Measurements from ENCODE around the gene GUSB.
"Not testable (repeated sequence)": the region's sequence is repeated elsewhere in the genome, so short reads cannot be mapped to it uniquely, and the experiment has no call there.

The GUSB gene

GRCh38 chr7:65980478-65981250 is 1.3 kb downstream of the GUSB start:
- ATAC-seq, result peak; percentile 85
- Mint-ChIP-seq H3K27ac (peak overlapping the region; percentile 85), H3K36me3 (peaks cover 10% of the 10 kb centered on the region), H3K4me3 (peak overlapping the region; percentile 86), H3K9me3 (no peaks in the 10 kb centered on the region), H3K27me3 (no peaks in the 10 kb centered on the region), H3K4me1 (peaks cover 26% of the 10 kb centered on the region)

GRCh38 chr7:65979583-65980477 is 2.2 kb downstream of the GUSB start:
- ATAC-seq, result no peak
- Mint-ChIP-seq H3K36me3 (peaks cover 11% of the 10 kb centered on the region), H3K4me3 (peak overlapping the region; percentile 86), H3K9me3 (no peaks in the 10 kb centered on the region), H3K27me3 (no peaks in the 10 kb centered on the region), H3K27ac (peak overlapping the region; percentile 85), H3K4me1 (peaks cover 26% of the 10 kb centered on the region)

DNA sequence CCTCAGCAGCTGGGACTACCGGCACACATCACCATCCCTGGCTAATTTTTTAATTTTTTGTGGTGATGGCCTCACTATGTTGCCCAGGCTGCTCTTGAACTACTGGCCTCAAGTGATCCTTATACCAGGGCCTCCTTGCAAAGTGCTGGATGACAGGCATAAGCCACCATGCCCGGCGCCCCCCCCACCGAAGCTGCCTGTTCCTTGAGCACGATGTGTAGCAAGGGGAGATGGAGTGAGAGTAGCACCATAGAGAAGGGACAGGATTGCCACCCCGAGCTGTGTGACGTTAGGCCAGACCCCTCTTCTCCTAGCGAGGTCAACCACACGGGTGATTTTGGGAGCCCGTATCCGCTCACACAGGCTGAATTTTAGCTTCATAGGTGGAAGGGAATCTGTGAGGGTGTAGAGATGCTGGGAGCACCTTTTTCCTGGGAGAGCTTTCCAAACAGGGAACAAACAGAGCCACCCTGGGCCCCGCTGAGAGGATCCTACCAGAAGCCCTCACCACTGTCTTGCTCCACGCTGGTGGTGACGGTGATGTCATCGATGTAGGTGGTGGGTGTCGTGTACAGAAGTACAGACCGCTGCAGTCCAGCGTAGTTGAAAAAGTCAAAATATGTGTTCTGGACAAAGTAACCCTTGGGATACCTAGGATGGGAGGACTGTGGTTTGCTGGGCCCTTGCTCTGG is 3.0 kb downstream of the GUSB start:
- no peaks in the 10 kb centered on the region for H3K27me3 Mint-ChIP-seq
- no peak for ATAC-seq
- H3K27ac Mint-ChIP-seq, result no peak overlapping the region
- no peak overlapping the region for H3K4me3 Mint-ChIP-seq
- no peaks in the 10 kb centered on the region for H3K9me3 Mint-ChIP-seq
- H3K36me3 Mint-ChIP-seq, result peaks cover 19% of the 10 kb centered on the region
- peaks cover 26% of the 10 kb centered on the region for H3K4me1 Mint-ChIP-seq

- Mint-ChIP-seq H3K4me1 (peaks cover 18% of the 10 kb centered on the region), H3K27me3 (no peaks in the 10 kb centered on the region), H3K27ac (no peak overlapping the region), H3K9me3 (no peaks in the 10 kb centered on the region), H3K36me3 (peaks cover 38% of the 10 kb centered on the region), H3K4me3 (no peak overlapping the region)
- no peak for ATAC-seq
These were observed 5.3 kb downstream of the GUSB start for GRCh38 chr7:65976659-65977196.

GRCh38 chr7:65975814-65976445 is 6.1 kb downstream of the GUSB start:
- Mint-ChIP-seq H3K9me3 (no peaks in the 10 kb centered on the region), H3K4me3 (no peak overlapping the region), H3K27me3 (no peaks in the 10 kb centered on the region), H3K4me1 (peaks cover 16% of the 10 kb centered on the region), H3K27ac (no peak overlapping the region), H3K36me3 (peaks cover 44% of the 10 kb centered on the region)
- ATAC-seq, result no peak

DNA sequence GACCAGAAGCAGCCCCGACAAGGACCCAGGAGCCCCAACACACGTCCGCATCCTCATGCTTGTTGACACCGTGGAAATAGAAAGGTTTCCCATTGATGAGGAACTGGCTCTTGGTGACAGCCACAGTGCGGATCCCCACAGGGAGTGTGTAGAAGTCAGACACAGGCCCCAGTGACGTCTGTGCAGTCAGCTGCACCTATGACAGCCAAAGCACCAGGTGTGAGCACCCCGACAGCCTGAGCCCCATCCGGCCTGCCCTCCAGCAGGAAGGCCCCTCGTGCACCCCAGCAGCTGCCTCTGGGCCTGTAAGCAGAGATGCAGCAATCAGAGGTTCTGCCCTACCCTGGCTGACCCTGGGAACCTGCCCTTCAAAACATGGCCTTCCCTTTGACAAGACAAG is 7.1 kb downstream of the GUSB start:
- ATAC-seq, result peak; percentile 59
- no peak overlapping the region for H3K4me3 Mint-ChIP-seq
- peaks cover 52% of the 10 kb centered on the region for H3K36me3 Mint-ChIP-seq

GRCh38 chr7:65974191-65974801 is 7.7 kb downstream of the GUSB start:
- Mint-ChIP-seq H3K36me3 (peaks cover 55% of the 10 kb centered on the region), H3K27me3 (no peaks in the 10 kb centered on the region), H3K4me1 (peaks cover 5% of the 10 kb centered on the region), H3K4me3 (no peak overlapping the region), H3K9me3 (no peaks in the 10 kb centered on the region), H3K27ac (peak overlapping the region; percentile 59)
- peak; percentile 70 for ATAC-seq

More for the DNA sequence above, 7.1 kb downstream of the GUSB start:
- Mint-ChIP-seq H3K27ac (no peak overlapping the region), H3K9me3 (no peaks in the 10 kb centered on the region), H3K27me3 (no peaks in the 10 kb centered on the region), H3K4me1 (peaks cover 8% of the 10 kb centered on the region)

DNA sequence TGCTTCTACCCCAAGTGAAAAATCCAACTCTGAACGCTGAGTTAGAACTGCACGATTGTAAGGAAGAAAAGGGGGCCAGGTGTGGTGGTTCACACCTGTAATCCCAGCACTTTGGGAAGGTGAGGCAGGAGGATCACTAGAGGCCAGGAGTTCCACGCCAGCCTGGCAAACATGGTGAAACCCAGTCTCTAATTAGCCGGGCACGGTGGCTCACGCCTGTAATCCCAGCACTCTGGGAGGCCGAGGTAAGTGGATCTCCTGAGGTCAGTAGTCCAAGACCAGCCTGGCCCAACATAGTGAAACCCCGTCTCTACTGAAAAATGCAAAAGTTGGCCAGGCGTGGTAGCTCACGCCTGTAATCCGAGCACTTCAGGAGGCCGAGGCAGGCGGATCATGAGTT is 9.0 kb downstream of the GUSB start:
- no peaks in the 10 kb centered on the region for H3K4me1 Mint-ChIP-seq
- ATAC-seq, result no peak
- no peak overlapping the region for H3K4me3 Mint-ChIP-seq

DNA sequence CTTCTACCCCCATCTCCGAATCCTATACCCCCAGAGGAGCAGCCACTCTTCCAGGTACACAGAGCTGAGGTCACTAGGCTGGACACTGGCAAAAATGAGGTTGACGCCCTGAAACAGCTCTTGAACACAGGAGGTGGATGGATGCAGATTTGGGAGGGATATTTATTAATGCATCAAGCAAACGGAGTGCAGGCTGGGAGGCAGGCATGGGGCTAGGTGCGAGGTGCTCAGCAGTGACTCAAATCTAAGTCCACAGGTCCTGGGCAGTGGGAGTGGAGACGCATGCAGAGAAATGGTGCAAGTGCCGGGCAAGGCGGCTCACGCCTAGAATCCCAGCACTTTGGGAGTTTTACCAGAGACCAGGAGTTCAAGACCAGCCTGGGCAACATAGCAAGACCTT is 11.0 kb downstream of the GUSB start:
- Mint-ChIP-seq H3K27ac (no peak overlapping the region), H3K27me3 (no peaks in the 10 kb centered on the region), H3K36me3 (peaks cover 74% of the 10 kb centered on the region), H3K4me1 (no peaks in the 10 kb centered on the region), H3K9me3 (no peaks in the 10 kb centered on the region), H3K4me3 (no peak overlapping the region)
- no peak for ATAC-seq

More for the DNA sequence above, 9.0 kb downstream of the GUSB start:
- Mint-ChIP-seq H3K9me3 (no peaks in the 10 kb centered on the region), H3K27me3 (no peaks in the 10 kb centered on the region), H3K27ac (peak overlapping the region; percentile 35), H3K36me3 (peaks cover 55% of the 10 kb centered on the region)

DNA sequence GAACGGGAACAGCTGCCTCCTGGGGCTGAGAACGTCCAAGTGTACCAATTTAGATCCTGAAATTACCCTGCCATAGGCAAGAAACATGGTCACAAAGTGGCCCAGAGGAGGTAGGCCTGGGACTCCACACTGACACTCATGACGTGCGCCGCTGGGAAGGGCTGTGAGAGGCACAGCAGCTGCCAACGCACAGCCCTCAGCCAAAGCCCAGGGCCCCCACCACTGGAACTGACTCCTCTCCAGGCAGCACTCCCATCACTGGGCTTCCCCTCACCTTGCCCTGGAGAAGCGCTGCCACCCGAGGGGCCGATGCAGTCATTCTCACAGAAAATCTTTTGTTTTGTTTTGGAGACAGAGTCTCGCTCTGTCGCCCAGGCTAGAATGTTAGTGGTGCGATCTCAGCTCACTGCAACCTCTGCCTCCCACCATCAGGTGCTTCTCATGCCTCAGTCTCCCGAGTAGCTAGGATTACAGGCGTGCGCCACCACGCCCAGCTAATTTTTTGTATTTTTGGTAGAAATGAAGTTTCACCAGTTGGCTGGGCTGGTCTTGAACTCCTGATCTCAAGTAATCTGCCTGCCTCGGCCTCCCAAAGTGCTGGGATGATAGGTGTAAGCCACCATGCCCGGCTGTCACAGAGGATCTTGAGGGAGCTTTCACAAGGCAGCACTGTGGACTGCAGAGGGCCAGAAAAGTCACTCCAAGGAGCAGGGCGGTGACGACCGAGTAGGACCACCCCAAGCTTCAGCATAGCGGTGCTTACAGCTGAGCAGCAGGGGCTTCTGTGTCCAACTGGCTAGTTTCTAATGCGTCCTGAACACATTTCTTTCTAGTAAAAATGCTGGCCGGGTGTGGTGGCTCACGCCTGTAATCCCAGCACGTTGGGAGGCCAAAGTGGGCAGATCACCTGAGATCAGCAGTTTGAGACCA is 13.5 kb downstream of the GUSB start:
- H3K4me1 Mint-ChIP-seq, result no peaks in the 10 kb centered on the region
- peaks cover 74% of the 10 kb centered on the region for H3K36me3 Mint-ChIP-seq
- H3K27me3 Mint-ChIP-seq, result no peaks in the 10 kb centered on the region
- H3K4me3 Mint-ChIP-seq, result no peak overlapping the region
- H3K27ac Mint-ChIP-seq, result no peak overlapping the region
- no peak for ATAC-seq
- no peaks in the 10 kb centered on the region for H3K9me3 Mint-ChIP-seq

GRCh38 chr7:65967361-65968155 is 14.5 kb downstream of the GUSB start:
- H3K27ac Mint-ChIP-seq, result peak overlapping the region; percentile 15

GRCh38 chr7:65966146-65966545 is 15.9 kb downstream of the GUSB start:
- no peak overlapping the region for H3K4me3 Mint-ChIP-seq
- peaks cover 63% of the 10 kb centered on the region for H3K36me3 Mint-ChIP-seq
- H3K27ac Mint-ChIP-seq, result no peak overlapping the region
- H3K9me3 Mint-ChIP-seq, result no peaks in the 10 kb centered on the region
- ATAC-seq, result no peak
- no peaks in the 10 kb centered on the region for H3K4me1 Mint-ChIP-seq
- no peaks in the 10 kb centered on the region for H3K27me3 Mint-ChIP-seq

More at GRCh38 chr7:65967361-65968155, 14.5 kb downstream of the GUSB start:
- H3K27me3 Mint-ChIP-seq, result no peaks in the 10 kb centered on the region
- no peaks in the 10 kb centered on the region for H3K4me1 Mint-ChIP-seq
- peaks cover 72% of the 10 kb centered on the region for H3K36me3 Mint-ChIP-seq
- no peak overlapping the region for H3K4me3 Mint-ChIP-seq
- no peak for ATAC-seq
- H3K9me3 Mint-ChIP-seq, result no peaks in the 10 kb centered on the region

- not testable (repeated sequence) for H3K27ac Mint-ChIP-seq, H3K4me1 Mint-ChIP-seq, H3K9me3 Mint-ChIP-seq, H3K27me3 Mint-ChIP-seq, ATAC-seq, H3K4me3 Mint-ChIP-seq
- peaks cover 65% of the 10 kb centered on the region for H3K36me3 Mint-ChIP-seq
These were observed 17.3 kb downstream of the GUSB start for GRCh38 chr7:65964671-65965070.
